Right lobe of liver (tissue), 6 donors: ENCODE measurements around the gene HMGB4. TPM values are rescaled to one million over a fixed set of nuclear protein-coding genes. Genes with fewer than 3 reads are reported as not detected.
A peak's percentile ranks its signal among the peaks of the same experiment; 100 is the strongest.

Source experiments
- ATAC-seq, 4 donors: fragments of 200-7000 bp; cut with Tn5 transposase; one replicate each; pipeline ENCODE4 v1.9.1; 2020; ENCODE audit warnings: mild to moderate bottlenecking in 4 of 4, moderate library complexity in 4 of 4
- DNase-seq, 3 donors: peaks; one replicate each; pipeline ENCODE4 v3.0.0-alpha.2; 2020
- H3K27ac ChIP-seq, 3 donors: fragments of 200-600 bp; one replicate each; pipeline ENCODE4 v1.8.0; 2022
- H3K27me3 ChIP-seq, 2 donors: fragments of 200-600 bp; one replicate each; pipeline ENCODE4 v1.8.0; 2022
- H3K36me3 ChIP-seq, 4 donors: fragments of 200-600 bp; sonication (generic) in 1 of 4; one replicate each; pipeline versions ENCODE4 v1.5.1 to v1.8.0; 2017 to 2022; ENCODE audit warnings: control low read depth in 1 of 4
- H3K4me1 ChIP-seq, 4 donors: fragments of 200-600 bp; sonication (generic) in 1 of 4; one replicate each; pipeline versions ENCODE4 v1.5.1 to v1.8.0; 2017 to 2022; ENCODE audit warnings: control low read depth in 1 of 4
- H3K4me3 ChIP-seq, 3 donors: fragments of 200-600 bp; one replicate each; pipeline ENCODE4 v1.8.0; 2022
- H3K9me3 ChIP-seq, 4 donors: fragments of 200-600 bp; sonication (generic) in 1 of 4; one replicate each; pipeline versions ENCODE4 v1.5.1 to v1.8.0; 2017 to 2022; ENCODE audit warnings: control low read depth in 1 of 4
- POLR2A ChIP-seq: fragments of 450-650 bp; IDR thresholded peaks from one replicate; pipeline ENCODE4 v1.6.1; 2017; ENCODE audit warnings: antibody characterized with exemption, mild to moderate bottlenecking
- WGBS: methylation state at CpG from one replicate; pipeline ENCODE4 v1.1.6; 2018; ENCODE audit warnings: low coverage, low lambda C conversion rate; ENCODE audit not compliant: insufficient coverage; ENCODE audit errors: missing lambda C conversion rate; 5-methylcytosine and 5-hydroxymethylcytosine counted together
- intact Hi-C, 2 donors: fragments of 100-400 bp; cut with DNase I; formaldehyde crosslinking; loops; one replicate each; pipeline versions ENCODE4 v1.11.2 to v1.14.1; 2022
- total RNA-seq, 6 experiments: library from RNA; depleted of rRNA in 2 of 6; stranded (reverse); fragments of >200 nt in 2 of 6; fragmentation: NEBNext Ultra II Directional in 3 of 6; extraction: Animal tissue kit (Norgen Biotek cat#: 25700) in 3 of 6; gene quantifications; one replicate each; pipeline versions ENCODE4 v1.1.0 to v1.2.4, GENCODE V29; 2016 to 2023
- TF ChIP-seq, protein P1 (sequence below), 4 donors: fragments of 200-600 bp in 3 of 4; fragments of 450-650 bp in 1 of 4; IDR thresholded peaks; one replicate each; pipeline versions ENCODE4 v1.5.1 to v1.8.0; 2016 to 2022; ENCODE audit warnings: antibody characterized with exemption in 4 of 4, mild to moderate bottlenecking in 2 of 4
- donor health status: DM: no; HTN: yes; CAD: no.
- donor health status: DM: no; HTN: no; CAD: no.
- donor health status: DM: no; HTN: no; CAD: no.
- donor health status: DM: no; HTN: yes; CAD: no.
- donor health status: DM: no; HTN: yes; CAD: no.

The HMGB4 gene
- total RNA-seq, 6 experiments from 2014 or later = not detected

DNA sequence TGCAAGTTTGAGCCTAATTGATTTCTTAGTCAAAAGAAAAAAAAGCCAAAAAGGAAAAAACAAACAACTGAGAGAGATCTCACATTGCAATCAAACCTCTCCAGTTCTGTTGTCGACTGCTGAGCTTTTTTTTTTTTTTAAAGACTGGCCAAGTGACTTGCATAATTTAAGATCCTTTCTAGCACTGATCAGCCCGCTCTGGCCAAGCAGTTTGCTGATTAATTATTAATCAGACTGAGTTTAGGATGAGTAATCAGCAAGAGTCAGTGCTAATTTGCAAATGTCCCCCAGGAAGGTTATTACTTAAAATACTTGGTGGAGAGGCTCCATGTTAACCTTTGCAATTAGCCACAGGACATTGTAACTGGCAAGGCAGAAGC, 39.3 kb downstream of the HMGB4 start:
- no peaks in the 10 kb centered on the region for H3K36me3 ChIP-seq
- peak; percentile 80 to 90 (median 86) for ATAC-seq
- peaks cover 0 to 34% (median 11%) of the 10 kb centered on the region in 4 donors for H3K4me1 ChIP-seq
- no peaks in the 10 kb centered on the region for H3K9me3 ChIP-seq
- peak overlapping the region in 2 of 3 donors; percentile 46 to 58 for H3K27ac ChIP-seq
- no peaks in the 10 kb centered on the region for H3K27me3 ChIP-seq
- no peak for DNase-seq
- intact Hi-C loops = no loop called here
- no peak overlapping the region for H3K4me3 ChIP-seq
- TF ChIP-seq, protein P1, sequence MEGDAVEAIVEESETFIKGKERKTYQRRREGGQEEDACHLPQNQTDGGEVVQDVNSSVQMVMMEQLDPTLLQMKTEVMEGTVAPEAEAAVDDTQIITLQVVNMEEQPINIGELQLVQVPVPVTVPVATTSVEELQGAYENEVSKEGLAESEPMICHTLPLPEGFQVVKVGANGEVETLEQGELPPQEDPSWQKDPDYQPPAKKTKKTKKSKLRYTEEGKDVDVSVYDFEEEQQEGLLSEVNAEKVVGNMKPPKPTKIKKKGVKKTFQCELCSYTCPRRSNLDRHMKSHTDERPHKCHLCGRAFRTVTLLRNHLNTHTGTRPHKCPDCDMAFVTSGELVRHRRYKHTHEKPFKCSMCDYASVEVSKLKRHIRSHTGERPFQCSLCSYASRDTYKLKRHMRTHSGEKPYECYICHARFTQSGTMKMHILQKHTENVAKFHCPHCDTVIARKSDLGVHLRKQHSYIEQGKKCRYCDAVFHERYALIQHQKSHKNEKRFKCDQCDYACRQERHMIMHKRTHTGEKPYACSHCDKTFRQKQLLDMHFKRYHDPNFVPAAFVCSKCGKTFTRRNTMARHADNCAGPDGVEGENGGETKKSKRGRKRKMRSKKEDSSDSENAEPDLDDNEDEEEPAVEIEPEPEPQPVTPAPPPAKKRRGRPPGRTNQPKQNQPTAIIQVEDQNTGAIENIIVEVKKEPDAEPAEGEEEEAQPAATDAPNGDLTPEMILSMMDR (IDR thresholded peaks at IDR 0.05) = no peak
- no peak for TF ChIP-seq POLR2A
- 3% methylated on average over 2 of the region's 2 CpGs for WGBS

DNA sequence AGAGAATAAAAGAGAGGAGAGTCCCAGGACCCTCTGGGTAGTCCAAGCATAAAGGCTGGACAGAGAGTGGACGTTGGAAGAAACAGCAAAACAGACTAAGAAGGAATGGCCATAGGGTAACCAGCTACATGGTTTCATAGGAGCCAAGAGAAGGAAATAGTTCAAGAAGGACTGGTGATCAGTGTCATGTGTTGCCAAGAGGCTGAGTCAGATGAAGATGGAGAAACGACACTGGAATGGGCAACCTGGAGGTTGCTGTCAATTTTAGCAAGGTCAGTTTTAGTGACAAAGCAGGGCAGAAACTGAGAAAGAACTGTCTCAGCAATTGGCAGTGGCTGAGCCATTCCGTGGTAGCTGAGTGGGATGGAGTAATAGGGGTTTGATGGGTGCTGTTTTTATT, 41.4 kb downstream of the HMGB4 start:
- Histone ChIP-seq H3K4me3 (no peak overlapping the region), H3K27me3 (no peaks in the 10 kb centered on the region), H3K36me3 (no peaks in the 10 kb centered on the region), H3K4me1 (peaks cover 0 to 33% (median 11%) of the 10 kb centered on the region in 4 donors), H3K27ac (no peak overlapping the region), H3K9me3 (no peaks in the 10 kb centered on the region)
- TF ChIP-seq POLR2A = no peak
- TF ChIP-seq, protein P1 (IDR thresholded peaks at IDR 0.05) = no peak
- intact Hi-C loops = no loop called here
- WGBS = 58% methylated on average over 3 of the region's 3 CpGs
- DNase-seq (no peak), ATAC-seq (no peak)

DNA sequence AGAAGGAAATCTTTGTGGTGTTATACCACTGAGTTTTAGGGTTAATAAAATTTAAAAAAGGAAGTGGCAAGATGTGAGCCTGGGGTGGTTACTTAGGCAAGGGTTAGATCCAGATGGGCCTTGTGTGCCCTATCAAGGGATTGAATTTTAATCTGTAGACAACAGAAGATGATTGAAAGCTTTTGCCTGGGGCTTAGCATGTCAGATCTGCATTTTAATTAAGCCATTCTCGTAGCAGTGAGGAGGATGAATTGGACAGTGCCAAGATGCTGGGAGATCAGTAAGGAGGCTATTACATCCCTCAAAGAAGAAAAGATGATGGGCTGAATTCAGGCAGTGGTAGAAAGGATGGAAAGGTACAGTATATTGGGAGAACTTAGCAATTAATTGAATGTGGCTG, 42.3 kb downstream of the HMGB4 start:
- Histone ChIP-seq H3K4me1 (peaks cover 0 to 24% (median 10%) of the 10 kb centered on the region in 4 donors), H3K9me3 (no peaks in the 10 kb centered on the region), H3K27me3 (no peaks in the 10 kb centered on the region), H3K4me3 (no peak overlapping the region), H3K27ac (no peak overlapping the region), H3K36me3 (no peaks in the 10 kb centered on the region)
- intact Hi-C loops = no loop called here
- WGBS = 50% methylated on average over 1 of the region's 1 CpG
- ATAC-seq (no peak), DNase-seq (no peak)
- TF ChIP-seq, protein P1 (IDR thresholded peaks at IDR 0.05) = no peak
- no peak for TF ChIP-seq POLR2A

DNA sequence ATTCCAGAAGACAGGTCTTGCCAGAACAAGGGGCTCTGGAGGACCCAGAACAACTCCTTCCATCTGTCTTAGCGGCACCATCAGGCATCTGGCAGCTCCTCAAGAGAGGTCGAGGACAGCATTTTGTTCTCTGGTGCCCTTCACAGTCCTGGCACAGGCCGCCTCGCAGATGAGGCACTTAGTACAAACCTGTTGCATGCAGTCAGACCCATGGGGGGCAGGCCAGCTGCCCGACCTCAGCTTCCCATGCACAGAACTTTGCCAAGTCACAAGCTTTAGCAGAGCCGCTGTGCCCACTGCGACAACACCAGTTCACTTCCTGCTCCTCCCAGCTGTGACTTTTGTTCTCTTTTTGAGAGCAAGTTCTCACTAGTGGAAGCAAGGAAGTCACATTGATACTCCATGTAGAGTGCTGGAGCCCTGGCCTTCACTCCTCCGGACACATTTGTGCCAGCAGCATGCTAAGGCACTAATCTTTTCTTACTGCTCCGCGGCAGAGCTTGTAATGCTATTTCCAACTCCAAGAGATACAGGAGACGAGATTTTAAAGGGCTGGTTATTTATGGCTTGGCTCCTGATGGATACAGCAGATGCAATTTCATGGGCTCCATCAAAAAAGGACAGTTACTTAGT, 44.6 kb downstream of the HMGB4 start:
- H3K9me3 ChIP-seq = no peaks in the 10 kb centered on the region
- no peak overlapping the region for H3K27ac ChIP-seq
- WGBS = 79% methylated on average over 3 of the region's 11 CpGs
- intact Hi-C loops = no loop called here
- no peak for TF ChIP-seq POLR2A
- TF ChIP-seq, protein P1 (IDR thresholded peaks at IDR 0.05) = no peak
- H3K36me3 ChIP-seq = no peaks in the 10 kb centered on the region
- DNase-seq (no peak), ATAC-seq (no peak)
- H3K27me3 ChIP-seq = no peaks in the 10 kb centered on the region
- H3K4me1 ChIP-seq = peaks cover 0 to 4% (median 1%) of the 10 kb centered on the region in 4 donors
- no peak overlapping the region for H3K4me3 ChIP-seq
